HL-60 (cell line): Measurements from ENCODE around the gene TAOK3.

Experiments used
- DNase-seq, 2 experiments: peaks; one replicate each; pipeline ENCODE4 v3.0.0-alpha.2; 2010 to 2020; ENCODE audit warnings: low read depth in 1 of 2, low spot score in 1 of 2
- H3K27ac ChIP-seq: fragments of 250-450 bp; sonication (Bioruptor Pico); replicated peaks from 2 replicates; pipeline ENCODE4 v1.5.1; 2020; ENCODE audit warnings: mild to moderate bottlenecking, moderate library complexity
- H3K27me3 ChIP-seq: fragments of 250-450 bp; sonication (Bioruptor Pico); 2 replicates; pipeline ENCODE4 v1.5.1; 2021; ENCODE audit warnings: mild to moderate bottlenecking, moderate library complexity; ENCODE audit not compliant: insufficient read depth, poor library complexity, severe bottlenecking
- H3K4me3 ChIP-seq: replicated peaks from 2 replicates; pipeline ENCODE4 v1.5.1; 2011; ENCODE audit warnings: mild to moderate bottlenecking, control low read depth, low read length; ENCODE audit not compliant: insufficient read depth
- GABPA ChIP-seq: IDR thresholded peaks from 2 replicates; pipeline ENCODE4 v1.6.1; 2012; ENCODE audit warnings: low read depth
- POLR2AphosphoS5 ChIP-seq: IDR thresholded peaks from 2 replicates; pipeline ENCODE4 v1.6.1; 2012; ENCODE audit warnings: low read depth
- SPI1 ChIP-seq: IDR thresholded peaks from 2 replicates; pipeline ENCODE4 v1.6.1; 2012; ENCODE audit warnings: low read depth, mild to moderate bottlenecking, borderline replicate concordance
- TF ChIP-seq, protein P1 (sequence below): IDR thresholded peaks from 2 replicates; pipeline ENCODE4 v1.6.1; 2012; ENCODE audit warnings: low read depth; ENCODE audit not compliant: insufficient replicate concordance
- TF ChIP-seq, protein P2 (sequence below): IDR thresholded peaks from one replicate; pipeline ENCODE4 v1.5.1; 2011; ENCODE audit warnings: low read length, control low read depth, inconsistent platforms; ENCODE audit not compliant: insufficient read depth

Gene TAOK3

GRCh38 chr12:118319627-118320026 lies 53.1 kb downstream of the TAOK3 start:
- H3K4me3 ChIP-seq = no peak overlapping the region
- DNase-seq = no peak
- no peaks in the 10 kb centered on the region for H3K27me3 ChIP-seq
- H3K27ac ChIP-seq = no peak overlapping the region
- TF ChIP-seq POLR2AphosphoS5 = no peak

- Histone ChIP-seq H3K27ac (no peak overlapping the region), H3K27me3 (no peaks in the 10 kb centered on the region), H3K4me3 (no peak overlapping the region)
- TF ChIP-seq, protein P1, sequence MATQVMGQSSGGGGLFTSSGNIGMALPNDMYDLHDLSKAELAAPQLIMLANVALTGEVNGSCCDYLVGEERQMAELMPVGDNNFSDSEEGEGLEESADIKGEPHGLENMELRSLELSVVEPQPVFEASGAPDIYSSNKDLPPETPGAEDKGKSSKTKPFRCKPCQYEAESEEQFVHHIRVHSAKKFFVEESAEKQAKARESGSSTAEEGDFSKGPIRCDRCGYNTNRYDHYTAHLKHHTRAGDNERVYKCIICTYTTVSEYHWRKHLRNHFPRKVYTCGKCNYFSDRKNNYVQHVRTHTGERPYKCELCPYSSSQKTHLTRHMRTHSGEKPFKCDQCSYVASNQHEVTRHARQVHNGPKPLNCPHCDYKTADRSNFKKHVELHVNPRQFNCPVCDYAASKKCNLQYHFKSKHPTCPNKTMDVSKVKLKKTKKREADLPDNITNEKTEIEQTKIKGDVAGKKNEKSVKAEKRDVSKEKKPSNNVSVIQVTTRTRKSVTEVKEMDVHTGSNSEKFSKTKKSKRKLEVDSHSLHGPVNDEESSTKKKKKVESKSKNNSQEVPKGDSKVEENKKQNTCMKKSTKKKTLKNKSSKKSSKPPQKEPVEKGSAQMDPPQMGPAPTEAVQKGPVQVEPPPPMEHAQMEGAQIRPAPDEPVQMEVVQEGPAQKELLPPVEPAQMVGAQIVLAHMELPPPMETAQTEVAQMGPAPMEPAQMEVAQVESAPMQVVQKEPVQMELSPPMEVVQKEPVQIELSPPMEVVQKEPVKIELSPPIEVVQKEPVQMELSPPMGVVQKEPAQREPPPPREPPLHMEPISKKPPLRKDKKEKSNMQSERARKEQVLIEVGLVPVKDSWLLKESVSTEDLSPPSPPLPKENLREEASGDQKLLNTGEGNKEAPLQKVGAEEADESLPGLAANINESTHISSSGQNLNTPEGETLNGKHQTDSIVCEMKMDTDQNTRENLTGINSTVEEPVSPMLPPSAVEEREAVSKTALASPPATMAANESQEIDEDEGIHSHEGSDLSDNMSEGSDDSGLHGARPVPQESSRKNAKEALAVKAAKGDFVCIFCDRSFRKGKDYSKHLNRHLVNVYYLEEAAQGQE = no peak
- TF ChIP-seq SPI1 (no peak), POLR2AphosphoS5 (no peak), GABPA (no peak)
- TF ChIP-seq, protein P2, sequence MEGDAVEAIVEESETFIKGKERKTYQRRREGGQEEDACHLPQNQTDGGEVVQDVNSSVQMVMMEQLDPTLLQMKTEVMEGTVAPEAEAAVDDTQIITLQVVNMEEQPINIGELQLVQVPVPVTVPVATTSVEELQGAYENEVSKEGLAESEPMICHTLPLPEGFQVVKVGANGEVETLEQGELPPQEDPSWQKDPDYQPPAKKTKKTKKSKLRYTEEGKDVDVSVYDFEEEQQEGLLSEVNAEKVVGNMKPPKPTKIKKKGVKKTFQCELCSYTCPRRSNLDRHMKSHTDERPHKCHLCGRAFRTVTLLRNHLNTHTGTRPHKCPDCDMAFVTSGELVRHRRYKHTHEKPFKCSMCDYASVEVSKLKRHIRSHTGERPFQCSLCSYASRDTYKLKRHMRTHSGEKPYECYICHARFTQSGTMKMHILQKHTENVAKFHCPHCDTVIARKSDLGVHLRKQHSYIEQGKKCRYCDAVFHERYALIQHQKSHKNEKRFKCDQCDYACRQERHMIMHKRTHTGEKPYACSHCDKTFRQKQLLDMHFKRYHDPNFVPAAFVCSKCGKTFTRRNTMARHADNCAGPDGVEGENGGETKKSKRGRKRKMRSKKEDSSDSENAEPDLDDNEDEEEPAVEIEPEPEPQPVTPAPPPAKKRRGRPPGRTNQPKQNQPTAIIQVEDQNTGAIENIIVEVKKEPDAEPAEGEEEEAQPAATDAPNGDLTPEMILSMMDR = no peak
- no peak for DNase-seq
Measured at GRCh38 chr12:118318744-118319143, 54.0 kb downstream of the TAOK3 start.

GRCh38 chr12:118317729-118318128 lies 55.0 kb downstream of the TAOK3 start:
- no peaks in the 10 kb centered on the region for H3K27me3 ChIP-seq
- H3K27ac ChIP-seq = no peak overlapping the region
- TF ChIP-seq, protein P1 = no peak
- TF ChIP-seq SPI1 (no peak), POLR2AphosphoS5 (no peak), GABPA (no peak)
- TF ChIP-seq, protein P2 = no peak
- no peak for DNase-seq
- H3K4me3 ChIP-seq = no peak overlapping the region

GRCh38 chr12:118315821-118316220 lies 56.9 kb downstream of the TAOK3 start:
- TF ChIP-seq, protein P1 = no peak
- no peak for TF ChIP-seq POLR2AphosphoS5
- TF ChIP-seq, protein P2 = no peak
- TF ChIP-seq SPI1 = no peak
- TF ChIP-seq GABPA = no peak
- no peak overlapping the region for H3K4me3 ChIP-seq
- no peaks in the 10 kb centered on the region for H3K27me3 ChIP-seq
- H3K27ac ChIP-seq = no peak overlapping the region
- no peak for DNase-seq
